NK-92 (cell line): ENCODE measurements around the gene ABTB2.
"Not testable (repeated sequence)": the region's sequence is repeated elsewhere in the genome, so short reads cannot be mapped to it uniquely, and the experiment has no call there.

Experiments
- DNase-seq: peaks from one replicate; lab custom pipeline; 2025; ENCODE audit not compliant: unreplicated experiment; lab: John Stamatoyannopoulos, UW

ABTB2 gene

DNA sequence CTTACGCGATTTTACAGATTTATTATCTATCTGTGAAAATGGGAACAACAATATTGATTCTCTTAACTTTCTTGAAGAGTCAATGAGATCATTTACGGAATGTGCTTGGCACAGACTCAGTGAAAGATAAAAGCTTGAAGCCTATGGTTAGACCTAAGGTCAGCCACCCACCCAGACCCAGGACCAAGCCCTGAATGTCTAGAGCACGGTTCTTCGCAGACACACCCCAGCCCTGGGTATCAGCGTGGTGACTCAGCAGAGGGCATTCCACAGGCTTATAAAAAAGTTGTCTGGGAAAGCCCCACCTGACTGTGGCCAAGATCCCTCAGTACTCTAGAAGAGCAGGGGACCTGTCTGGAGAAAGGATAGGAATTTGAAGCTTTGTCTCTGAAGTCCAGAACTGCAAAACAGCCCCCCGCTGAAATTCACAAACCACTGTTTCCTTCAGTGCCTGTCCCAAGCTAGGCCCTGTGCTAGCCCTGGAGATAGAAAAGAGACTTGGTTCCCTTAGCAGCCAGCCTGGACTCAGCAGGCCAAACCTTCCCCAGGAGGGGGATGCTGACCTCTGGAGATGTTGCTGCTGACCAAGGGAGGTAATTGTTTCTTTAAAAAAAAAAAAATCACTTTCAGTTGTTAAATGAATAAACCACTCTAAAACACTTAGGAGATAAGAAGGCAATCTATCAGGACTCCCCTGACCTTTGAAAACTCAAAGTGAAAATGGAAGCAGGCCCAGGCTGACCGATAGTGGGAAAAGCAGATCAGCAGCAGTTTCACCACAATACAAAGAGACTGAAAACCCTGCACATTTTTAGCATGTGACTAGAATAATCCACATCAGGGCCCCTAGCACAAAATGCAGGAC lies 114.0 kb downstream of the ABTB2 start:
- DNase-seq, result no peak

DNA sequence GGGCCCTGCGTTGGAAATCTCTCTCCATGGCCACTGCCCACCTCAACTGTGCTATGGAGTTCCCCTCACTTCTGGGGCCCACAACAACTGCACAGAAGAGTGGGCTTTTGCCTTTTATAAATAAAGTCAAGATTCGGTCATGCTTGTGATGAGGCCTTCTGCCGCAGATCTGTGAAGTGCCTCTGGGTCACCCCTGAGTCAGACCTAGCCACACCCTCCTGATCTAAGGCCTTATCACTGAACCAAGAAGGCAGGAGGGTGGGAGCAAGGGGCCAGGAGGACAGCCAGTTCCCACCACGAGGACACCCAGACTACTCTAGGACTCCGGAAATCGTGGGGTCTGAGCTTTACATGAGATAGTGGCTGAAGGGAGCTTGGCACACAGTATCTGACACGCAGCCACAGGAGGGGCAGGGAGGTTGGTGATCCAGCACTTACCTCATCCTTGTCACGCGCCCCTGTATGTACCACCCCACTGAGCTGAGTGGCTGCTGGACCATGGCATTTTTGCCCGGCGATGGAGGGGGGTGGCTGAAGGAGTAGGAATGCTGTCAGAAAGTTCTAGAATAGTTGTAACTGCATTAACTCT lies 115.7 kb downstream of the ABTB2 start:
- no peak for DNase-seq

DNA sequence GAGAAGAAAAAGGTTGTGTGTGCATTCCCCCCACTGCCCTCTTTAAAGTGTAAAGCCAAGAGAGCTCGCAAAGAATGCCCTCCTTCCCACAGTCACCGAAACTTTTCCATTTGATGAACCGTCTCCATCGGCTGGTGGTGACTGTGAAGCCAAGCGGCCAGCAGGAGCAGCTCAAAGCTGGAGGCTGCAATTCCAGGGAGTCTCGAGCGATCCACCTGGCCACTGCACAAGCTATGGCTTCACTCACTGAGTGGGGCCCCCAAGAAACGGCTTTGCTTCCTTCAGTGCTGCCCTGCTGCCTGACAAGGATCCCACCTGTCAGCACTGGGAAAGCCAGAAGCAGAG lies 117.7 kb downstream of the ABTB2 start:
- DNase-seq, result no peak

DNA sequence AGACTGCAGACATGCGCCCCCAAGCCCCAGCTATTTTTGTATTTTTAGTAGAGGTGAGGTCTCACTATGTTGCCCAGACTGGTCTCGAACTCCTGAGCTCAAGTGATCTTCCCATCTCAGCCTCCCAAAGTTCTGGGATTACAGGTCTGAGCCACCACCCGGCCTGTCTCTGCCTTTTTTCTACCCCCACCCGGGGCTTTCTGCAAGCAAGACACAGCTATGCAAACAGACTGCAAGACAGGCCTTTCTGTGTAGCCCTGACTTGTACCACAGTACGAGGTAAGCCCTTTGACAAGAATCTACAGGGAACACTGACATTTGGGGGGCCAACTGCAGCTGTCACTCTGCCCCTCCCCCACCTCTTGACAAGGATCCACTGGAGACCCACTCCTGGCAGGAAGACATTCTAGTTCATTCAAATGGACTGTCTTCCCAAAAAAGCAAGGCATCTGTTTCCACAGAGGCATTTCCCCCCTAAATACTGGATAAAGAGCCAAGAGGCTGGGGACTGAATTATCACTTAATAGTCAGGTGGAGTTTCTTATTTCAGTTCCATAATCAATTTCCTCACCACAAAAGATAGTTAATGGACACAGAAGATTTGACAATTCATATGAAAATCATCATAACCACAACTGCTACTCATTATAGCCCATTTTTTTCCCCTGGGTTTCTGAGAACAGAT lies 118.2 kb downstream of the ABTB2 start:
- DNase-seq, result no peak

DNA sequence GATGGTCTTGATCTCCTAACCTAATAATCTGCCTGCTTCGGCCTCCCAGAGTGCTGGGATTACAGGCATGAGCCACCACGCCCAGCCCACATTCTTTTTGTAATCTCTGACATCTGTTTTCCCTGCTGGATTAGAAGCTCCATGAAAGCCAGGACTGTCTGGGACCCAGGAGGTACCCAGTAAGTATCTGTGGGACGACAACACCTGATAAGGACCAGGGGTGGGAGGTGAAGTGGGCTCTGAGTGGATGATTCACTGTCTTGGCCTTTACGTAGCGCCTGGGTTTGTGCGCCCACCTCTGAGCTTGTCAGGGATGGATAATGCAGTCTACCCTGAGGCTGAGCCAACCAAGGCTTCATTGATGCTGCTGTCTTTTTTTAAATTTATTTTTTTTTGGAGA lies 118.8 kb downstream of the ABTB2 start:
- no peak for DNase-seq

DNA sequence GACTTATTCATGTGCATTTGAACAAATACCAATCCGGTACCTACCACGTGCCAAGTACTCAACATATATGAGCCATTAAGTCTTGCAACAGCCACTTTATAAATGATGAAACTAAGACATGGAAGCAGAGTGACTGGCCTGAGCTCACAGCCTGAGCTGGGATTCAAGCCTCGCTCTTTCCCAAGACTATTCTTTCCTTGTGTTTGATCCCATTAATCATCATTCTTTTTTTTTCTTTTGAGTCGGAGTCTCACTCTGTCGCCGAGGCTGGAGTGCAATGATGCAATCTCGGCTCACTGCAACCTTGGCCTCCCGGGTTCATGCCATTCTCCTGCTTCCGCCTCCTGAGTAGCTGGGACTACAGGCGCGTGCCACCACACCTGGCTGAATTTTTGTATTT lies 119.3 kb downstream of the ABTB2 start:
- DNase-seq, result no peak

DNA sequence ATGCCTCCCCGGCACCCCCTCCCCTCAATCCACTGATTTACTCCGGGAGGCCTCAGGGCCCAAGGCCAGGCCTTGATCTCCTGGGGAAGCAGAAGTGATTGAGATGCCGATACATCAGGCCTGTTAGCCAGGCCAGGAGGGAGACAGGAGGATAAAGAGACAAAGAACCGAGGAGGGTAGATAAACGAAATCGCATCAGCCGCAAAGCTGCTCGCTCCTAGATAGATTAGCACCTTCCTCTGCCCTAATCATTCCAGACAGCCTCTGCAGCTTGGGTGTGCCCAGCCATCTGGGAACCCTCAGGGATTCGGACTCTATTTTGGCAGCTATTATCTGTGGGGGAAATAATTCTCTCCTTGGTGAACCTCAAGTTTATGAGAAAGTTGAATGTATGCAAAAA lies 121.2 kb downstream of the ABTB2 start:
- no peak for DNase-seq

DNA sequence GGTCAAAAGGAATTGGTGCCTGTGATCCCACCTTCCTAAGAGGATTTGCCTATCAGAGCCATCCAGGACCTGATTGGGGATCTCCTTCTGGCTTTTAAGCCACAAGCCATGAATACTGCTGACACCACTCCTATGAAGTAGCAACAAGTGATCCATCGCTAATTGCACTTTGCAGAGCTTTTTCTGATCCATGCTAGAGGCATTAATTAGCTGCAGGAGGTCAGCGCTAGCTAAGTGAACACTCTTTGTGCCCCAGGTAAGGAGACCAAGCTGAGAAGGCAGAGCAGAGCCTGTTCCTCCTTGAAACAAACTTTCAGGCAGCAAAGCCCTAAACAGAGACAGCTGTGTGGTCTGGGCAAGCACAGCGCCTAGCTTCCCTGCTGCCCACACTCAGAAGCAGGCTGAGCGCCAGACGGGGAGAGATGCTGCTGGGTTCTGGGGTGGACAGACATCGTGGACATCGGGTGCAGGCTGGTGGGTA lies 122.2 kb downstream of the ABTB2 start:
- no peak for DNase-seq

DNA sequence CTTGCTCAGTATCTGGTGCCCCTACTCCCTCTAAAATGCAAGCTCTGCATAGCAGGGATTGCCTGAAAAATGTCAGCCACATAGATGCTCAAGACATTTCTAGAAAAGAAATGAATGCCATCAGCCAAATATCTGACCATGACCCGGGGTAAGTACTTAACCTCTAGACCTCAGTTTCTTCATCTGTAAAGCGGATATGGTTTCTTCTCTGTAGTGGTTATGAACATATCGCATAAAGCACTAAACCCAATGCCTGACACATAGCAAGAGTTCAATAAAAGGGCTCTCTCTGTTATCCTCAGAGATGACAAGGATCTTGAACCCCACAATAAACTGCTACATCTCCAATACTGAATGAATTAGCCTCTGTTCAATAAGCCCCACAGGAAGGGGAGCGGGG lies 122.6 kb downstream of the ABTB2 start:
- DNase-seq, result no peak

DNA sequence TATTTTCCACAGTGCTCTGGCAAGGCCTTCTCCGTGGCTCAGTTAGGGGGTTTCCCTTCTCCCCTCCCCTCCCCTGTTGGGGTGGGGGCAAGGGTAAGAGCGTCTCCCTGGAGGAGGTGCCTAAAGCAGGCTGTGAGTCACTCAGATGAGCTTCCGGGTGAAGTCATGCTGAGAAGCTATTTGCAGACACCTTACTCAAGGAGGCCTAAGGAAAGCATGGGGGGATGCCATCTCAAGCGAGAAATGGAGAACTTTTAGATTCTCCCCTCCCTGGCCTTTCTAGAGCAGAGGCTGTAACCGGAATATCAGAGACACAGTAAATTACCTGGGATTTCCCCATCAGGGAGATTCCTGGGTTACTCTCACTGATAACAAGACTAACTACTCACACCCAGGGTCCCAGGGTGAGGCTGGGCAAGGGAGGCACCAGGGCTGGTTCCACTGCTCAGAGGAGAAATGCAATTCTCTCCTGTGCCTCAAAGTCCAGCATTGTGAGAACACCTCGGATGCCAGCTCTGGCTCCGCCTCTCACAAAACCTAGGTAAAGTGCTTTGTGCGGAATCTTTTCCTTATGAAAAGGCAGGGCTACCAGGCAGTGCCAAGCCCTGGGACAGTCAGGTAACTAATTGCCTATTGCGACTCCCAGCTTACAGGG lies 123.6 kb downstream of the ABTB2 start:
- no peak for DNase-seq

DNA sequence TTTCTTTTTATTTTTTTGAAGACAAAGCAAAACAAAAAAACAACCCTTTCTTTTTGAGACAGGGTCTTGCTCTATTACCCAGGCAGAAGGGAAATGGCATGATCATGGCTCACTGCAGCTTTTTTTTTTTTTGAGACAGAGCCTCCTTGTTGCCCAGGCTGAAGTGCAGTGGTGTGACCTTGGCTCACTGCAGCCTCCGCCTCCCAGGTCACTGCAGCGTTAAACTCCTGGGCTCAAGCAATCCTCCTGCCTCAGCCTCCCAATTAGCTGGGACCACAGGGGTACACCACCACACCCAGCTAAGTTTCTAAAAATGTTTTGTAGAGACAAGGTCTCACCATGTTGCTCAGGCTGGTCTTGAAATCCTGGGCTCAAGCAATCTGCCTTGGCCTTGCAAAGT lies 124.6 kb downstream of the ABTB2 start:
- DNase-seq, result no peak

DNA sequence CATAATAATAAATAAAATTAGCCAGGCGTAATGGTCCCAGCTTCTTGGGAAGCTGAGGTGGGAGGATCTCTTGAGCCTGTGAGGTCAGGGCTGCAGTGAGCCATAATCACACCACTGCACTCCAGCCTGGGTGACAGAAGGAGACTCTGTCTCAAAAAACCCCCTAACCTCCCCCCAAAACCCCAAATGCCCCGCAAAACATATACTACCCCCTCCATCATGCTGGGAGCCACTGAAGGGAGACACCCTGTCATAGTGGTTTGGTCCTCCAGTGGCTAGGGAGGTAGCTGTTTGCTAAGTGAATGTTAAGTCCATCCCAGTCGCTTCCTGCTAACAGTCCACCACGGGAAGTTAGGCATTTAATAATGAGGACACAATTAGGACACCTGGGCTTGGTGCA lies 125.0 kb downstream of the ABTB2 start:
- no peak for DNase-seq

DNA sequence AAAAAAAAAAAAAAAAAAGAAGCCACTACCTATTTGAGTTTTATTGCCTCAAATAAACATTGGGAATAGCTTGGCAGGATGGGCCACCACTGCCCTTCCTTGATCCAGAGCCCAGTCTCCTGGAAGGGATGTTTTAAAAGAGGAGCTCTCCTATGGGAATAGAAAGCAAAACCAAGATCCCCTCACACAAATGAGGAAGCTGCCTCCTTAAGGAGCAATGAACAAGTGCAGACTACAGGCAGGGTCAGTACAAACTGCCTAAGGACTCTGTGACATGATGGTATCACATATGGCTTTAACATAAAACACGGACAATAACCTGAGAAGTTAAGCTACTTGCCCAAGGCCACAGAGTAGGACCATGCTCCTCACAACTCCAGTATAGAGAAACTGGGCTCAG lies 131.6 kb downstream of the ABTB2 start:
- no peak for DNase-seq

DNA sequence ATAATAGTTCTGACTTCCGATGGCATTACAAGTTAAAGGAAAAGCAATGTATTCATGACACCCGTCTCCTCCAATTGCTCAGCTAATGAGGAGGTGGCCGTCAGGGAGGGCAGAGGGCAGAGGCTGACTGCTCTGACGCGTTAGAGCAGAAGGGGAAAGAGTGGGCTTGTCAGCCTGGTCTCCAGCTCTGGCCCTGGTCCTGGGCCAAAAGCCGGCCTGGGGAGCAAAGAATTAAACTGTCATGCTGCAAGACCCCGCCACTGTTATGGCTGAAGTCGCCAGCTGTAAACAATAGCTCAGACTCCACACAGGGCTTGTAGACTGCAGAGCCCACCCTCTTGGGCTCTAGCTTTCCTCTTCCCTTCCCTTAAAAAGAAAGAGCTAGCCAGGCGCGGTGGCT lies 132.7 kb downstream of the ABTB2 start:
- no peak for DNase-seq

DNA sequence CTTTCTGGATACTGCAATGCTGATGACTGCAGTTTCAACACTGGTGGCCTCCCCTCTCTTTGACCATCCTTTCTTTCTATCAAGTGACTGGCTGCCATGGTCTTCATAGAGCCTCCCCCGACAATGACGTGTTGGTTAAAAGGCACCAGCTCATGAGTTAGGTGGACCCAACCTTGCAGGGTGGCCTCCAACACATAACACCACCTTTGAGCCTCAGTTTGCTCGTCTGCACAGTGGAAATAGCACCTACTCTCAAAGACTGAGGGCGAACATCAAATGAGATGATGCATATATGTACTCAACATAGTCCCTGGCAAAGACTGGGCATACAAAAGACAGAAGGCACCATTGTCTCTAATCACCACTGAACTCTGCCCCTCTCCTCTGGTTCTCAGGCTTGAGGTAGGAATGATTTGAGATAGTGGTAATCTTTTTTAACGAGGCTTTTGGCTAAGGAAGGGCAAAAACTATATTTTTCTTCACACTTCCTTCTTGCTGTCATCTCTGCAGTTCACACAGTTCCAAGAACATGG lies 133.3 kb downstream of the ABTB2 start:
- no peak for DNase-seq

DNA sequence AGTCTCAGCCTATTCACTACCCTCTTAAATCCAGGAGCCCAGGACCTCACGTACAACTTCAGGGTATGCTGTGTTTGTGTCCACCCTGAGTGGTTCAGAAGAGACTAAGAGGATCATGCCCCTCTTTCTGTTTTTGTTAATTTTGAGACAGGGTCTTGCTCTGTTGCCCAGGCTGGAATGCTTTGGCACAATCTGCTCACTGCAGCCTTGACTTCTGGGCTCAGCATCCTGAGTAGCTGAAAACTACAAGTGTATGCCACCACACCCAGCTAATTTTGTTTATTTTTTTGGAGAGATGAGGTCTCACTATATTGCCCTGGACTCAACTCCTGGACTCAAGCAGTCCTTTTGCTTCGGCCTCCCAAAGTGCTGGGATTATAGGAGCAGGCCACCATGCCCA lies 133.9 kb downstream of the ABTB2 start:
- no peak for DNase-seq

DNA sequence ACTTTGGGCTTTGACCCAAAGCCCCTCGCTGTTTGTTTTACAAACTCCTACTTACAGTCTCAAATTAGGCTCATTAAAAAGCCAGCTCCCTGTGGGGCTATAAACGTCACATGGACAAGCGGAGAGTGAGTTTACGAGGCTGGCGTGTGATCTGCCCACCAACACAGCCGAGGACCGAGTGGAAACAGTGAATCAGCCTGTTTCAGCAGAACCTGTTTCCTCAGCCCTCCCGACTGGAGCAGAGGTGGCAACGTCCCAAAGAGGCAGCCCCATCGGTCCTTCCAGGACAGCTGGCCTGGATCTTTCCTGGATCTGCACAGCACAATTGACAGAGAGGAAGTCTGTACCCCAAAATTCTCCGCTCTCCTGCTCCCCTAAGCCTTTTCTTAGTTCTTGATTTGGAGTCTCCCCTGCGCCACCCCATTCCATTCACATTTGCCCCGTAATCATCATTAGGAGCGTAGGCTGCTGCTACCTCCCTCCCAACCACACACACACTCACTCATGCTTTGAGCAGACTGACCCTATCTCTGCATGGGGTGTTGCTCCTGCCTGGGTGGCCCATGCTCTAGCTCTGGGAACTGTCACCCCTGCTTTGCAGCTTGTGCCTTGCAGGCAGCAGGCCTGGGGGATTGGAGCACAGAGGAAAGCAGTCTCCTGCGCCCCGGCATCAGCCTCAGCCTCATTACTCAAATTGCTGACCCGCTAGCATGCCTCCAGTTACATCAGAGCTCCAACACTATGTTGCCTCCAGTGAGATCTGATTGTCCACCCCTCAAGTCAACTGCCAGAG lies 134.6 kb downstream of the ABTB2 start:
- no peak for DNase-seq

DNA sequence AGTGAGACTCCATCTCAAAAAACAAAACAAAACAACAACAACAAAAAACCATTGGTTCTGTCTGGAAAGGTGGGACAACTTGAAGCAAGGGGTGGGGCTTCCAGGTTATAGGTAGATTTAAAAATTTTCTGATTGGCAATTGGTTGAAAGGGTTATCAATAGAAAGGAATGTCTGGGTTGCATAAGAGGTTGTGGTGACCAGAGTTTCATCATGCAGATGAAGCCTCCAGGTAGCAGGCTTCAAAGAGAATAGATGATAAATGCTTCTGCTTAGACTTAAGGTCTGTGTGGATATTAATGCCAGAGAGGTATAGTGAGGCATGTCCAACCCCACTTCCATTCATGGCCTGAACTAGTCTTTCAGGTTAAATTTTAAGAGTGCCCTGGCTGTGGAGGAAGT lies 135.8 kb downstream of the ABTB2 start:
- DNase-seq, result no peak

DNA sequence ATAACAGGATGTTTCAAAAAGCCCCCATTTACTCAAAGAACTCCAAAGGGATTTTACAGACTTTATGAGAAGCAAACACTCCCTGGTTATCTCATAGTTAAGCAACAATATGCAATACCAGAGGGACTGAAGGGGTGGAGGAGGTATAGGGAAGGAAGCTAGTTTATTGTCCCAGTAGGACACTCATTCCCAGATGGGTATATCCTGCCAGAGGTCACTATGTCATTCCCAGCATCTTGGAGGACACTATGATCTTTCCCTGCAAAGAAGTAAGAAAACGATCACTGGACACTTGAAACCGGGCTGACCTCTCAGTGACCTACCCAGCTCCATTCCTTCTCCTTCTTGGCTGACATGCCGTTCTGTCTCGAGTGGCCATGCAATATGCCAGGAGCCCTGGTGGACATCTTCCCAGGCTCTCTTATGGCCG lies 137.9 kb downstream of the ABTB2 start:
- no peak for DNase-seq

DNA sequence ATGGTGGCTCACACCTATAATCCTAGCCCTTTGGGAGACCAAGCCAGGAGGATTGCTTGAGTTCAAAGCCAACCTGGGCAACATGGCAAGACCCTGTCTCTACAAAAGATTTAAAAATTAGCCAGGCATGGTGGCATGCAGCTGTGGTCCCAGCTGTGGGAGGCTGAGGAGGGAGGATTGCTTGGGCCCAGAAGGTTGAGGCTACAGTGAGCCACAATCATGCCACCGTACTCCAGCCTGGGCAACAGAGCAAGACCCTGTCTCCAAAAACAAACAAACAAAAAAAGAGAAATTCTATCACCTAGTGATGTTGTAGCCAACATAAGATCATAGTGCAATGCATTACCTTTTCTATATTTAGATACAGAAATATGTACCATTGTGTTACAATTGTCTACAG lies 138.5 kb downstream of the ABTB2 start:
- DNase-seq, result no peak

DNA sequence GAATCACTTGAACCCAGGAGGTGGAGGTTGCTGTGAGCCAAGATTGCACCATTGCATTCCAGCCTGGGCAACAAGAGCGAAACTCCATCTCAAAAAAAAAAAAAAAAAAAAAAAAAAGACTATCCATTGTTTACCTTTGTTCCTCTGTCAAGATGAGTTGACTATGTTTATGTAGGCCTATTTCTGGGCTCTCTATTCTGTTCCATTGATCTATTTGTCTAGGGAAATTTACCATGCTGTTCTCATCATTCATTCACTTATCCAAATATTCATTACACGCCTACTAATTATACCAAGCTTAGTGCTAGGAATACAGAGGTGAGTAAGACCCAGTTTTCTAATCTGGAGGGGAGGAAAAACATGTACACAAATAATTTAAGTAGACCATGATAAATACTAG lies 139.1 kb downstream of the ABTB2 start:
- DNase-seq, result not testable (repeated sequence)
